HG03064 (cell line): Measurements from ENCODE around the gene SPATA31C2.
"Not testable (repeated sequence)": the region's sequence is repeated elsewhere in the genome, so short reads cannot be mapped to it uniquely, and the experiment has no call there.

Experiments
- ATAC-seq: cut with Tn5 transposase; IDR thresholded peaks from one replicate; pipeline ENCODE4 v1.9.1; 2021; ENCODE audit warnings: low read depth; ENCODE audit not compliant: unreplicated experiment

SPATA31C2 gene

DNA sequence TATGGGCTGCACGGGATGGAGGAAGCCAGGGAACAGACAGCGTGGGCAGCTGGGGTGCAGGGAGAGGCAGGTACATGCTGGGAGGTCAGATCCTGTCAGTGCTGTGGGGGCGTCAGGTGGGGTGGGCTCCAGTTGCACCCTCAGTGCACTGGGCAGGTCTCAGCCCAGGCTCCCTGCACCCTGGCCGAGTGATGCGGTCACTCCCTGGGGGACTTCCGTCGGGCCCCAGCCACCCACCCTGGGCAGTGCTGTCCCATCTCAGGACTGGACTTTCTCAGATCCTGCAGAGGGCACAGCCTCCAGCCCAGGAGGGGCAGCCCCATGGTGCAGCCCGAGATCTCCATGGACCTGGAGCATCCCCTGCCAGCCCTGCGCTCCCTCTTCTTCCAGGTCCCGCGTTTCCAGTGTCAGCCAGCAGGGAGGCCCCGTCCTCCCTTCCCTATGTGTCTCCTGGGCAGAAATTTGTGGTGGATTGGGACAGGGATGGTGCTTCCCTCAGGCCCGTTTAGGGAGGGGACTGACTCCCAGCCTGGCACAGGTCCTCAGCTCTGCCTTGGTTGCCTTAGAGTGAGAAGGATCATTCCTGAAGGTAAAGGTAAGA lies 10.5 kb downstream of the SPATA31C2 start:
- ATAC-seq, result not testable (repeated sequence)

DNA sequence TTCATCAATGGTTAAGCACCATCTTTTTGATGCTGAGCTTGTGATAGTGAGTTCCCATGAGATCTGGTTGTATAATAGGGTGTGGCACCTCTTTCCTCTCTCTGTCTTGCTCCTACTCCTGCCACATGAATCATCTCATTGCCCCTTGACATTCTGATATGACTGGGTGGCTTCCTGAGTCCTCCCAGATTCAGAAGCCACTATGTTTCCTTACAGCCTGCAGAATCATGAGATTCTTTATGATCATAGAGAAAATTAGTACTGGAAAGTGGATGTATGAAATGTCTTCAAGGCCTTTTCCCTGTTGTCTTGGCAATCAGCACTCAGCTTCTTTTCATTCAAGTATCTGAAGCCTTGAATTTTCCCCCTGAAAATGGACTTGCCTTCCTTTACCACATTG lies 14.9 kb downstream of the SPATA31C2 start:
- ATAC-seq, result not testable (repeated sequence)

- not testable (repeated sequence) for ATAC-seq
These were observed 20.2 kb downstream of the SPATA31C2 start for GRCh38 chr9:88118121-88118520.

DNA sequence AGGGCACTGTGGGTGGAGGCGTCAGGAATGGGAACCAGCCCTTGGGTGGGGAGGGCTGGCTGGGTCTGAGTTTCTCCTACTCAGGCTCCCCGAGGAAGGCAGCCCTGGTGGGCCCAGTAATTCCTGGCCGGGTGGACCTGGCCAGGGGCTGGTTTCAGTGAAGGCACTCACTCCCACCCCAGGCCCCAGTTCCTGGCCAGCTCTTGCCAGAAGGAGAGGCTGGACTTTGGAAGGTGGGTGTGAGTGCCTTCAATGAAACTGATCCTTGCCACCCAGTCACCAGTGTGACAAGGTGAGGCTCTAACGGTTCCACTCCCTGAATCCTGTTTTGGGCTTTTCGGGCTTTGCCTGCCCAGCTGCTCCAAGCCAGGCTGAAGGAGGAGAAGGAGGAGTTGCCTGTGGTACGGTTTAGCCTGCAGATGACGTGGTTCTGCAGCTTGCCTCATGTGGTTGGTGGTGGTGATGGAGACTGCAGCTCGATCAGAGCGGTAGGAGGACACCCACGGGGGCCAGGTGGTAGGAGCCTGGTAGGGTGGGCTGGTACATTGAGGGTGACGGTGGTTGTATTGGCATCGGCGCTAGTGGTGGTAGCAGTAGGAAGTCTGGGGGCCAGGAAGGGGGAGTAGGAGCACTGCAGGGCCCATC lies 23.2 kb downstream of the SPATA31C2 start:
- ATAC-seq, result not testable (repeated sequence)

- ATAC-seq, result not testable (repeated sequence)
These were observed 23.9 kb downstream of the SPATA31C2 start for GRCh38 chr9:88114283-88114967.

- not testable (repeated sequence) for ATAC-seq
These were observed 24.8 kb downstream of the SPATA31C2 start for GRCh38 chr9:88113156-88114130.

GRCh38 chr9:88110026-88110425 lies 28.2 kb downstream of the SPATA31C2 start:
- no peak for ATAC-seq

DNA sequence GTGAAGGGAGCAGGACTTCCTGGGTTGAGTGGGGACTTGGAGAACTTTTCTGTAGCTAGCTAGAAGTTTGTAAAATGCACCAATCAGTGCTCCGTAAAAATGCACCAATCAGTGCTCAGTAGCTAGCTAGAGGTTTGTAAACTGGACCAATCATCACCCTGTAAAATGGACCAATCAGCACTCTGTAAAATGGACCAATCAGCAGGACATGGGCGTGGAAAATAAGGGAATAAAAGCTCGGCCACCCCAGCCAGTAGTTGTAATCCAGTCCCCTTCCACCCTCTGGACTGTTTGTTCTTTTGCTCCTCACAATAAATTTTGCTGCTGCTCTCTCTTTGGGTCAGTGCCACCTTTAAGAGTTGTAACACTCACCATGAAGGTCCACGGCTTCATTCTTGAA lies 29.5 kb downstream of the SPATA31C2 start:
- no peak for ATAC-seq

DNA sequence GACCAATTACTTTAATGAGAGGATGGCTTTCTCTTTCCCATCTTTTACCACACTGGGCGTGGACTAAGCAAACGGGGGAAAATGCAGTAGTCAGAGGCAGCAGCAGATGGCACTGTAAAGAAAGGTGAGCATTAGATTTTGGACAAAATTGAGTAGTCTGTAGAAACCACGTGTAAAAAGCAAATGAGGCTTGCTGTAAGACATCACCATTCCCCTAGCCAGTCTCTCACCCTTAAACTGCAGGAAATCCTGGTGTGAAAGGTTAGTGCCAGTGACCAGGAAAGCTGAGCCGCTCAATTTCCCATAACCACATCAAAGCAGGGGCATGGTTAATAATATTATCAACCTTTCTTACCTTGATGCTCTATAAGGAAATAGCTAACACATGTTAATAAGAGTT lies 31.8 kb downstream of the SPATA31C2 start:
- ATAC-seq, result no peak

GRCh38 chr9:88092797-88093331 lies 45.4 kb downstream of the SPATA31C2 start:
- ATAC-seq, result no peak

DNA sequence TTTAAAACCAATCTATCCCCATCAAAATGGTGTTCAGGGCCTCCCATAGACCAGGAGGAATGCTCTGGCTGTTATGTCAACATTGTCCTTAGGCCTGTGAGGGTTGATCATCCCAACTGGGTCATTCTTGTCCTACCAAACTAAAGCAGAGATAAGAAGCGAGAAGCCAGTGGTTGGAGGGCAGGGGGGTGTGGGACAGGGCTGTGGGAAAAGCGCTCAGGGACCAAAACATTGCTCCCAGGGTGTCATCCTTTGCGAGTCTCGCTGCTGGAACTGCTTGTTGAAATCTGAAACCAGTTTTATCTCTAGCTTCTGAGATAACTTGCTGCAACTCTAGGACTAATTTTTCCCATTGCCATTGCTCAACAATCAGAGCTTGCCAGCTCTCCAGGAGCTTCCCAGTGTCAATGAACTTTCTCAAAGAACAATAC lies 48.1 kb downstream of the SPATA31C2 start:
- no peak for ATAC-seq

- no peak for ATAC-seq
These were observed 50.4 kb downstream of the SPATA31C2 start for GRCh38 chr9:88087906-88088305.

- no peak for ATAC-seq
These were observed 52.8 kb downstream of the SPATA31C2 start for GRCh38 chr9:88085476-88085875.

DNA sequence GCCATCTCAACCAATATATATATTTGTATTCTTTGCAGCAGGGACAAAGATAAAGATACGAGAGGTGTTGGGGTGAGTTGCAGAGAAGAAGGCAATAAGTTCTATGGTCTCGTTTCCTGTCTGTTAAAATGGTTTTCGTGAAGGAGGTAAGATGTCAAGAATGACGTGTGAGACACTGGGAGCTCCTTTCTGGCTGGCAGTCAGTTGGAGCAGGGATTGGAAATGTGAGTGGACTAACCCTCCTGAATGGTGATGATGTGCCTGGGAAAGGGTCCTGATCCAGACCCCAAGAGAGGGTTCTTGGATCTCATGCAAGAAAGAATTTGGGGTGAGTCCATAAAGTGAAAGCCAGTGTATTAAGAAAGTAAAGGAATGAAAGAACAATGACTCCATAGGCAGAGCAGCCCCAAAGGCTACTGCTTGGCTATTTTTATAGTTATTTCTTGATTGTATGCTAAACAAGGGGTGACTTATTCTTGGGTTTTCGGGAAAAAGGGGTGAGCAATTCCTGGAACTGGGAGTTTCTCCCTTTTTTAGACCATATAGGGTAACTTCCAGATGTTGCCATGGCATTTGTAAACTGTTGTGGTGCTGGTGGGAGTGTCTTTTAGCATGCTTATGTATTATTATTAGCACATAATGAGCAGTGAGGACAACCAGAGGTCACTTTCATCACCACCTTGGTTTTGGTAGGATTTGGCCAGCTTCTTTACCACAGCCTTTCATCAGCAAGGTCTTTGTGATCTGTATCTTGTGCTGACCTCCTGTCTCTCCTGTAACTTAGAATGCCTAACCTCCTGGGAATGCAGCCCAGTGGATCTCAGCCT lies 53.7 kb downstream of the SPATA31C2 start:
- no peak for ATAC-seq
